GM12878 (cell line): ENCODE results near the gene FRAS1. TPM values are rescaled to one million over a fixed set of nuclear protein-coding genes. Genes with fewer than 3 reads are reported as not detected.

Experiments
- ATAC-seq: fragments of 200-7000 bp; cut with Tn5 transposase; 3 replicates; pipeline ENCODE4 v1.9.1; 2020; ENCODE audit warnings: mild to moderate bottlenecking, moderate library complexity
- BruUV-seq: library from RNA; stranded (reverse); fragments of 400-500 nt; replicated peaks from 2 replicates; lab custom pipeline; 2021; lab: Mats Ljungman, UMichigan
- CTCF ChIA-PET: fragments of 300-600 bp; sonication (Branson Sonifier 250); formaldehyde crosslinking; extraction: SDS; loops from one replicate; lab custom pipeline; 2021; ENCODE audit warnings: inconsistent platforms; lab: Yijun Ruan, JAX
- POLR2A ChIA-PET: fragments of 350-600 bp; formaldehyde crosslinking; extraction: SDS; loops from one replicate; lab custom pipeline; 2021; ENCODE audit warnings: inconsistent platforms; lab: Charles Lee
- RAD21 ChIA-PET: fragments of 300-600 bp; sonication (Branson Sonifier 250); formaldehyde crosslinking; loops from one replicate; lab custom pipeline; 2023; ENCODE audit warnings: antibody characterized with exemption; ENCODE audit not compliant: unreplicated experiment; lab: Charles Lee
- SMC1A ChIA-PET: fragments of 300-600 bp; sonication (Branson Sonifier 250); formaldehyde crosslinking; loops from one replicate; lab custom pipeline; 2023; ENCODE audit not compliant: unreplicated experiment, uncharacterized antibody; lab: Charles Lee
- DNase-seq: peaks from one replicate; pipeline ENCODE4 v3.0.0-alpha.2; 2011; ENCODE audit warnings: low read depth, low spot score
- FAIRE-seq: peaks from 3 replicates; lab custom pipeline; 2011; peaks lifted over from hg19 to GRCh38; lab: Jason Lieb, UNC
- H2AFZ ChIP-seq: 2 replicates; pipeline ENCODE4 v1.6.0; 2011; ENCODE audit warnings: low read depth, low read length, control low read depth; ENCODE audit not compliant: control insufficient read depth
- H3K27ac ChIP-seq: 2 replicates; pipeline ENCODE4 v1.5.1; 2011; ENCODE audit warnings: control low read depth; ENCODE audit not compliant: control insufficient read depth, insufficient read depth
- H3K27me3 ChIP-seq, 2 experiments: replicated peaks in 1 of 2; 2 replicates each; pipeline versions ENCODE4 v1.6.0 to v1.6.1; 2011; ENCODE audit warnings: low read length in 1 of 2; ENCODE audit not compliant: control insufficient read depth in 2 of 2, insufficient read depth in 2 of 2
- H3K36me3 ChIP-seq, 2 experiments: 2 replicates each; pipeline ENCODE4 v1.5.1; 2011; ENCODE audit warnings: low read length in 1 of 2; ENCODE audit not compliant: control insufficient read depth in 2 of 2, insufficient read depth in 2 of 2
- H3K4me1 ChIP-seq: 2 replicates; pipeline ENCODE4 v1.6.1; 2011; ENCODE audit warnings: mild to moderate bottlenecking, low read length, moderate library complexity, mixed read lengths; ENCODE audit not compliant: control insufficient read depth, insufficient read depth
- H3K4me2 ChIP-seq: 2 replicates; pipeline ENCODE4 v1.6.0; 2011; ENCODE audit warnings: control low read depth; ENCODE audit not compliant: control insufficient read depth, insufficient read depth
- H3K4me3 ChIP-seq: fragments of 200-600 bp; sonication (generic); 2 replicates; pipeline ENCODE4 v1.5.1; 2016
- H3K79me2 ChIP-seq: 2 replicates; pipeline ENCODE4 v1.6.0; 2011; ENCODE audit warnings: low read length; ENCODE audit not compliant: control insufficient read depth, insufficient read depth
- H3K9ac ChIP-seq: 2 replicates; pipeline ENCODE4 v1.8.0; 2011; ENCODE audit warnings: low read length, control low read depth, mixed read lengths; ENCODE audit not compliant: control insufficient read depth, insufficient read depth
- H3K9me3 ChIP-seq: replicated peaks from 3 replicates; pipeline ENCODE4 v1.5.1; 2011; ENCODE audit warnings: mild to moderate bottlenecking, low read length; ENCODE audit not compliant: control insufficient read depth, insufficient read depth
- H4K20me1 ChIP-seq: 2 replicates; pipeline ENCODE4 v1.6.0; 2011; ENCODE audit not compliant: control insufficient read depth, insufficient read depth
- ATF7 ChIP-seq: fragments of 450-650 bp; IDR thresholded peaks from 2 replicates; pipeline ENCODE4 v1.6.1; 2016; ENCODE audit warnings: low read depth, mild to moderate bottlenecking
- BMI1 ChIP-seq: fragments of 450-650 bp; IDR thresholded peaks from 2 replicates; pipeline ENCODE4 v1.6.1; 2016; ENCODE audit warnings: mild to moderate bottlenecking, moderate library complexity, borderline replicate concordance
- CBX5 ChIP-seq: sonication (generic); IDR thresholded peaks from 2 replicates; pipeline ENCODE4 v1.6.1; 2016; ENCODE audit warnings: low read depth, moderate library complexity, mild to moderate bottlenecking, inconsistent platforms
- CHD1 ChIP-seq: IDR thresholded peaks from 2 replicates; pipeline ENCODE4 v1.6.1; 2012; ENCODE audit warnings: low read depth, low read length, improper control_type of control experiment
- CREB1 ChIP-seq: IDR thresholded peaks from 2 replicates; pipeline ENCODE4 v1.6.1; 2012; ENCODE audit warnings: low read depth, mild to moderate bottlenecking, inconsistent platforms
- CREM ChIP-seq: IDR thresholded peaks from 2 replicates; pipeline ENCODE4 v1.6.1; 2014; ENCODE audit warnings: antibody characterized with exemption, low read depth
- HDGF ChIP-seq: fragments of 450-650 bp; IDR thresholded peaks from 2 replicates; pipeline ENCODE4 v1.6.1; 2016; ENCODE audit warnings: antibody characterized with exemption
- IKZF1 ChIP-seq: fragments of 450-650 bp; conservative IDR thresholded peaks from 2 replicates; pipeline ENCODE4 v1.6.1; 2017; ENCODE audit warnings: antibody characterized with exemption, mild to moderate bottlenecking
- MYC ChIP-seq: IDR thresholded peaks from 2 replicates; pipeline ENCODE4 v1.6.1; 2011; ENCODE audit warnings: mild to moderate bottlenecking, low read length, moderate library complexity, inconsistent platforms; ENCODE audit not compliant: insufficient read depth, insufficient replicate concordance, insufficient read length, severe bottlenecking
- NFIC ChIP-seq: IDR thresholded peaks from 2 replicates; pipeline ENCODE4 v1.6.1; 2012; ENCODE audit warnings: low read depth, mild to moderate bottlenecking, inconsistent platforms, low read length, moderate library complexity
- RAD51 ChIP-seq: fragments of 450-650 bp; IDR thresholded peaks from 2 replicates; pipeline ENCODE4 v1.6.1; 2016; ENCODE audit warnings: moderate library complexity, mild to moderate bottlenecking, inconsistent platforms
- SMAD1 ChIP-seq: fragments of 450-650 bp; IDR thresholded peaks from 2 replicates; pipeline ENCODE4 v1.6.1; 2018; ENCODE audit warnings: mild to moderate bottlenecking, low read depth; ENCODE audit not compliant: partially characterized antibody
- WGBS: methylation state at CpG from one replicate; pipeline ENCODE4 v1.1.6; 2016; ENCODE audit warnings: low lambda C conversion rate; ENCODE audit not compliant: insufficient replicate concordance, insufficient coverage; ENCODE audit errors: missing lambda C conversion rate; 5-methylcytosine and 5-hydroxymethylcytosine counted together
- in situ Hi-C: fragments of 300-500 bp; cut with MboI; formaldehyde crosslinking; loops from 9 replicates; pipeline ENCODE4 v1.14.3; 2018; ENCODE audit warnings: mixed read lengths
- intact Hi-C: fragments of 100-400 bp; cut with micrococcal nuclease; formaldehyde crosslinking; loops from one replicate; pipeline ENCODE4 v1.14.2; 2022; ENCODE audit not compliant: unreplicated experiment
- polyA plus RNA-seq, 11 experiments: library from polyadenylated mRNA; depleted of rRNA in 4 of 11; unstranded in 6 of 11; stranded (reverse) in 5 of 11; fragments of >200 nt; fragmentation: Nextera tagmentation in 4 of 11; fragmentation: Illumina TruSeq in 1 of 11; extraction: Ambion mirVana in 4 of 11; extraction: Trizol in 1 of 11; gene quantifications; 1 replicate in 1 of 11; 2 replicates in 10 of 11; pipeline versions ENCODE4 v1.2.1 to v1.2.3, GENCODE V29; 2011 to 2016; ENCODE audit warnings: inconsistent platforms in 2 of 11, missing spikeins in 2 of 11, low read depth in 1 of 11
- total RNA-seq, 4 experiments: library from RNA; depleted of rRNA in 3 of 4; stranded (reverse); fragments of >200 nt in 3 of 4; fragmentation: Illumina TruSeq in 1 of 4; extraction: Trizol in 1 of 4; gene quantifications; 2 replicates each; pipeline versions ENCODE4 v1.2.1 to v1.2.3, GENCODE V29; 2013 to 2021
- TF ChIP-seq, protein P1 (sequence below): IDR thresholded peaks from 2 replicates; pipeline ENCODE4 v1.6.1; 2012; ENCODE audit warnings: low read length, inconsistent platforms
- TF ChIP-seq, protein P2 (sequence below): IDR thresholded peaks from 2 replicates; pipeline ENCODE4 v1.6.1; 2012; ENCODE audit warnings: improper control_type of control experiment, low read depth, low read length; ENCODE audit not compliant: insufficient replicate concordance
- TF ChIP-seq, protein P3 (sequence below): fragments of 450-650 bp; formaldehyde crosslinking; IDR thresholded peaks from 2 replicates; pipeline ENCODE4 v1.4.0; 2022; ENCODE audit warnings: mild to moderate bottlenecking, moderate library complexity

FRAS1 gene
- total and polyA plus RNA-seq, 10 of the 15 experiments (the other 5 are each of a cell fraction or from before 2014, with no cell fraction given): 0.08 to 11.7 (median 0.20) TPM

DNA sequence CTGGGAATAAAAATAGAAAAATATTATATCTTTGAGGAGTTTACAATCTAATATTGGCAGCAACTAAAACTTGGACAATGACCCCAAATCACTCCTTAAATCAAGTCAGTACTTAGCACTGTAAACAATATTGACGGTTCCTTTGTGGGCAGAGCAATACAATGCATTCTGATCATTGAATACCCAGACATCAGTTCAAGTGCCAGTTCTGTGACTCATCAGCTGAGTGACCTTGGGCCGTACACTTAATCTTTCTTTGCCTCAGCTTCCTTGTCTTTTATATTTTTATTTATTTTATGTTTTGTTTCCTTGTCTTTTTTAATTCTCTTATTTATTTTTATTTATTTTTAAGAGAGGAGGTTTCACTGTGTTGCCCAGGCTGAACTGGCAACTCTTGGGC lies 382.2 kb downstream of the FRAS1 start:
- no TSS peak for BruUV-seq
- intact Hi-C loops (no loop called here), in situ Hi-C loops (no loop called here)
- Histone ChIP-seq H3K4me3 (no peak overlapping the region), H3K27ac (no peak overlapping the region), H3K4me2 (no peak overlapping the region), H3K79me2 (no peaks in the 10 kb centered on the region), H3K9me3 (no peaks in the 10 kb centered on the region), H3K36me3 (no peaks in the 10 kb centered on the region), H3K27me3 (no peaks in the 10 kb centered on the region), H2AFZ (no peak overlapping the region), H3K4me1 (no peaks in the 10 kb centered on the region), H4K20me1 (no peaks in the 10 kb centered on the region), H3K9ac (no peak overlapping the region)
- ATAC-seq: no peak
- ChIA-PET POLR2A (interaction anchor here (0.6 to 1.1 kb wide), 3 partner anchors 9 to 127 kb away, joined by 3 to 5 read pairs (median 4); no protein-coding TSS in a partner anchor), CTCF (interaction anchor here (1.6 kb wide), 1 partner anchor 15 kb away, joined by 5 read pairs; no protein-coding TSS in a partner anchor), SMC1A (interaction anchor here (2.0 kb wide), 1 partner anchor 12 kb away, joined by 6 read pairs; no protein-coding TSS in a partner anchor), RAD21 (no interaction called here)
- WGBS: 58% methylated on average over 2 of the region's 2 CpGs
- DNase-seq: no peak
- FAIRE-seq: no peak
- TF ChIP-seq CBX5 (no peak), MYC (no peak), IKZF1 (no peak), ATF7 (no peak), SMAD1 (no peak), RAD51 (no peak), CHD1 (no peak), CREM (no peak), CREB1 (no peak), HDGF (no peak), NFIC (no peak), BMI1 (no peak)
- TF ChIP-seq, protein P1, sequence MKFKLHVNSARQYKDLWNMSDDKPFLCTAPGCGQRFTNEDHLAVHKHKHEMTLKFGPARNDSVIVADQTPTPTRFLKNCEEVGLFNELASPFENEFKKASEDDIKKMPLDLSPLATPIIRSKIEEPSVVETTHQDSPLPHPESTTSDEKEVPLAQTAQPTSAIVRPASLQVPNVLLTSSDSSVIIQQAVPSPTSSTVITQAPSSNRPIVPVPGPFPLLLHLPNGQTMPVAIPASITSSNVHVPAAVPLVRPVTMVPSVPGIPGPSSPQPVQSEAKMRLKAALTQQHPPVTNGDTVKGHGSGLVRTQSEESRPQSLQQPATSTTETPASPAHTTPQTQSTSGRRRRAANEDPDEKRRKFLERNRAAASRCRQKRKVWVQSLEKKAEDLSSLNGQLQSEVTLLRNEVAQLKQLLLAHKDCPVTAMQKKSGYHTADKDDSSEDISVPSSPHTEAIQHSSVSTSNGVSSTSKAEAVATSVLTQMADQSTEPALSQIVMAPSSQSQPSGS: no peak
- TF ChIP-seq, protein P2, sequence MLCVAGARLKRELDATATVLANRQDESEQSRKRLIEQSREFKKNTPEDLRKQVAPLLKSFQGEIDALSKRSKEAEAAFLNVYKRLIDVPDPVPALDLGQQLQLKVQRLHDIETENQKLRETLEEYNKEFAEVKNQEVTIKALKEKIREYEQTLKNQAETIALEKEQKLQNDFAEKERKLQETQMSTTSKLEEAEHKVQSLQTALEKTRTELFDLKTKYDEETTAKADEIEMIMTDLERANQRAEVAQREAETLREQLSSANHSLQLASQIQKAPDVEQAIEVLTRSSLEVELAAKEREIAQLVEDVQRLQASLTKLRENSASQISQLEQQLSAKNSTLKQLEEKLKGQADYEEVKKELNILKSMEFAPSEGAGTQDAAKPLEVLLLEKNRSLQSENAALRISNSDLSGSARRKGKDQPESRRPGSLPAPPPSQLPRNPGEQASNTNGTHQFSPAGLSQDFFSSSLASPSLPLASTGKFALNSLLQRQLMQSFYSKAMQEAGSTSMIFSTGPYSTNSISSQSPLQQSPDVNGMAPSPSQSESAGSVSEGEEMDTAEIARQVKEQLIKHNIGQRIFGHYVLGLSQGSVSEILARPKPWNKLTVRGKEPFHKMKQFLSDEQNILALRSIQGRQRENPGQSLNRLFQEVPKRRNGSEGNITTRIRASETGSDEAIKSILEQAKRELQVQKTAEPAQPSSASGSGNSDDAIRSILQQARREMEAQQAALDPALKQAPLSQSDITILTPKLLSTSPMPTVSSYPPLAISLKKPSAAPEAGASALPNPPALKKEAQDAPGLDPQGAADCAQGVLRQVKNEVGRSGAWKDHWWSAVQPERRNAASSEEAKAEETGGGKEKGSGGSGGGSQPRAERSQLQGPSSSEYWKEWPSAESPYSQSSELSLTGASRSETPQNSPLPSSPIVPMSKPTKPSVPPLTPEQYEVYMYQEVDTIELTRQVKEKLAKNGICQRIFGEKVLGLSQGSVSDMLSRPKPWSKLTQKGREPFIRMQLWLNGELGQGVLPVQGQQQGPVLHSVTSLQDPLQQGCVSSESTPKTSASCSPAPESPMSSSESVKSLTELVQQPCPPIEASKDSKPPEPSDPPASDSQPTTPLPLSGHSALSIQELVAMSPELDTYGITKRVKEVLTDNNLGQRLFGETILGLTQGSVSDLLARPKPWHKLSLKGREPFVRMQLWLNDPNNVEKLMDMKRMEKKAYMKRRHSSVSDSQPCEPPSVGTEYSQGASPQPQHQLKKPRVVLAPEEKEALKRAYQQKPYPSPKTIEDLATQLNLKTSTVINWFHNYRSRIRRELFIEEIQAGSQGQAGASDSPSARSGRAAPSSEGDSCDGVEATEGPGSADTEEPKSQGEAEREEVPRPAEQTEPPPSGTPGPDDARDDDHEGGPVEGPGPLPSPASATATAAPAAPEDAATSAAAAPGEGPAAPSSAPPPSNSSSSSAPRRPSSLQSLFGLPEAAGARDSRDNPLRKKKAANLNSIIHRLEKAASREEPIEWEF: no peak
- TF ChIP-seq, protein P3, sequence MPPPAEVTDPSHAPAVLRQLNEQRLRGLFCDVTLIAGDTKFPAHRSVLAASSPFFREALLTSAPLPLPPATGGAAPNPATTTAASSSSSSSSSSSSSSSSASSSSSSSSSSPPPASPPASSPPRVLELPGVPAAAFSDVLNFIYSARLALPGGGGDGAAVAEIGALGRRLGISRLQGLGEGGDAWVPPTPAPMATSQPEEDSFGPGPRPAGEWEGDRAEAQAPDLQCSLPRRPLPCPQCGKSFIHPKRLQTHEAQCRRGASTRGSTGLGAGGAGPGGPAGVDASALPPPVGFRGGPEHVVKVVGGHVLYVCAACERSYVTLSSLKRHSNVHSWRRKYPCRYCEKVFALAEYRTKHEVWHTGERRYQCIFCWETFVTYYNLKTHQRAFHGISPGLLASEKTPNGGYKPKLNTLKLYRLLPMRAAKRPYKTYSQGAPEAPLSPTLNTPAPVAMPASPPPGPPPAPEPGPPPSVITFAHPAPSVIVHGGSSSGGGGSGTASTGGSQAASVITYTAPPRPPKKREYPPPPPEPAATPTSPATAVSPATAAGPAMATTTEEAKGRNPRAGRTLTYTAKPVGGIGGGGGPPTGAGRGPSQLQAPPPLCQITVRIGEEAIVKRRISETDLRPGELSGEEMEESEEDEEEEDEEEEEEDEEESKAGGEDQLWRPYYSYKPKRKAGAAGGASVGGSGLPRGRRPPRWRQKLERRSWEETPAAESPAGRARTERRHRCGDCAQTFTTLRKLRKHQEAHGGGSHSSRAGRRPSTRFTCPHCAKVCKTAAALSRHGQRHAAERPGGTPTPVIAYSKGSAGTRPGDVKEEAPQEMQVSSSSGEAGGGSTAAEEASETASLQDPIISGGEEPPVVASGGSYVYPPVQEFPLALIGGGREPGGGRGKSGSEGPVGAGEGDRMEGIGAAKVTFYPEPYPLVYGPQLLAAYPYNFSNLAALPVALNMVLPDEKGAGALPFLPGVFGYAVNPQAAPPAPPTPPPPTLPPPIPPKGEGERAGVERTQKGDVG (CRISPR knock-in tag): no peak
